Activated B cell treated with CpG ODN at 0.5 μM for 24 hours (primary cell): ENCODE results near the gene RPL22. TPM values are rescaled to one million over a fixed set of nuclear protein-coding genes. Genes with fewer than 3 reads are reported as not detected.

Experiments used
- ATAC-seq: fragments of 200-7000 bp; cut with Tn5 transposase; one replicate; pipeline ENCODE4 v1.10.0; 2021; ENCODE audit warnings: low read depth, mild to moderate bottlenecking, moderate library complexity
- CTCF ChIA-PET: fragments of 350-600 bp; sonication (Branson Sonifier 250); formaldehyde crosslinking; loops from one replicate; lab custom pipeline; 2021; ENCODE audit warnings: antibody characterized with exemption; lab: Charles Lee
- POLR2A ChIA-PET: fragments of 350-600 bp; sonication (Branson Sonifier 250); formaldehyde crosslinking; loops from one replicate; lab custom pipeline; 2021; ENCODE audit warnings: antibody characterized with exemption; lab: Charles Lee
- DNase-seq: peaks from one replicate; pipeline ENCODE4 v3.0.0; 2022
- H3K27ac Mint-ChIP-seq: one replicate; pipeline ENCODE4 v1.8.0; 2020; ENCODE audit warnings: mixed read lengths
- H3K27me3 Mint-ChIP-seq: one replicate; pipeline ENCODE4 v1.8.0; 2021; ENCODE audit warnings: mixed read lengths
- H3K36me3 Mint-ChIP-seq: one replicate; pipeline ENCODE4 v1.8.0; 2021; ENCODE audit warnings: low read depth, mixed read lengths
- H3K4me1 Mint-ChIP-seq: one replicate; pipeline ENCODE4 v1.8.0; 2021; ENCODE audit warnings: mixed read lengths
- H3K4me3 Mint-ChIP-seq: one replicate; pipeline ENCODE4 v1.8.0; 2020; ENCODE audit warnings: mild to moderate bottlenecking, mixed read lengths
- H3K9me3 Mint-ChIP-seq: one replicate; pipeline ENCODE4 v1.8.0; 2020; ENCODE audit warnings: mixed read lengths
- CTCF ChIP-seq: fragments of 200-600 bp; IDR thresholded peaks from one replicate; pipeline ENCODE4 v1.8.0; 2022; ENCODE audit warnings: antibody characterized with exemption, mild to moderate bottlenecking
- intact Hi-C: fragments of 100-400 bp; cut with micrococcal nuclease; formaldehyde crosslinking; loops from one replicate; pipeline ENCODE4 v1.15.1; 2024
- total RNA-seq: library from RNA; stranded (reverse); gene quantifications from 2 replicates; pipeline ENCODE4 v1.2.3, GENCODE V29; 2022

RPL22 gene
- total RNA-seq, 1 donor from 2014 or later = 621 TPM

GRCh38 chr1:6200188-6200809, 904 bp upstream of the RPL22 start:
- ATAC-seq = no peak
- TF ChIP-seq CTCF = no peak
- H3K27me3 Mint-ChIP-seq = peaks cover 8% of the 10 kb centered on the region
- ChIA-PET CTCF (no interaction called here), POLR2A (interaction anchor here (0.9 to 1.0 kb wide), 3 partner anchors 8 to 208 kb away, joined by 3 to 4 read pairs (median 4); partner anchors contain the start of genes ICMT and NPHP4)
- H3K27ac Mint-ChIP-seq = peak overlapping the region; percentile 94
- intact Hi-C loops = no loop called here
- peaks cover 25% of the 10 kb centered on the region for H3K36me3 Mint-ChIP-seq
- no peaks in the 10 kb centered on the region for H3K9me3 Mint-ChIP-seq
- H3K4me1 Mint-ChIP-seq = peaks cover 50% of the 10 kb centered on the region
- DNase-seq = no peak
- H3K4me3 Mint-ChIP-seq = peak overlapping the region; percentile 88

GRCh38 chr1:6198646-6199297, 623 bp downstream of the RPL22 start:
- ATAC-seq = peak; percentile 5
- H3K27me3 Mint-ChIP-seq = peaks cover 2% of the 10 kb centered on the region
- H3K36me3 Mint-ChIP-seq = peaks cover 33% of the 10 kb centered on the region
- H3K9me3 Mint-ChIP-seq = no peaks in the 10 kb centered on the region
- CTCF ChIA-PET = interaction anchor here (1.4 kb wide), 1 partner anchor 11 kb away, joined by 4 read pairs; no protein-coding TSS in a partner anchor
- peaks cover 44% of the 10 kb centered on the region for H3K4me1 Mint-ChIP-seq
- DNase-seq = no peak
- H3K4me3 Mint-ChIP-seq = peak overlapping the region; percentile 88
- H3K27ac Mint-ChIP-seq = peak overlapping the region; percentile 94
- POLR2A ChIA-PET = interaction anchor here (0.6 to 1.0 kb wide), 5 partner anchors 8 to 292 kb away, joined by 3 to 7 read pairs (median 3); partner anchors contain the start of genes ICMT and NPHP4
- intact Hi-C loops = loop anchor here (1.0 to 2.0 kb wide), 7 partner anchors 37 to 502 kb away; partner anchors contain the start of genes ACOT7, DNAJC11, HES3 and ICMT
- no peak for TF ChIP-seq CTCF

GRCh38 chr1:6197746-6198427, 1.5 kb downstream of the RPL22 start:
- Mint-ChIP-seq H3K27me3 (peaks cover 2% of the 10 kb centered on the region), H3K4me1 (peaks cover 44% of the 10 kb centered on the region), H3K27ac (peak overlapping the region; percentile 94), H3K36me3 (peaks cover 41% of the 10 kb centered on the region), H3K9me3 (no peaks in the 10 kb centered on the region), H3K4me3 (peak overlapping the region; percentile 88)
- no peak for TF ChIP-seq CTCF
- DNase-seq = no peak
- intact Hi-C loops = loop anchor here (2.0 kb wide), 3 partner anchors 47 to 503 kb away; partner anchors contain the start of genes DNAJC11, HES3 and NPHP4
- no peak for ATAC-seq
- ChIA-PET POLR2A (no interaction called here), CTCF (interaction anchor here (1.4 kb wide), 1 partner anchor 10 kb away, joined by 4 read pairs; no protein-coding TSS in a partner anchor)

- POLR2A ChIA-PET = interaction anchor here (0.7 kb wide), 1 partner anchor 410 kb away, joined by 4 read pairs; no protein-coding TSS in a partner anchor
- Mint-ChIP-seq H3K4me3 (no peak overlapping the region), H3K36me3 (peaks cover 71% of the 10 kb centered on the region), H3K27me3 (no peaks in the 10 kb centered on the region), H3K9me3 (no peaks in the 10 kb centered on the region), H3K4me1 (peaks cover 11% of the 10 kb centered on the region), H3K27ac (no peak overlapping the region)
- CTCF ChIA-PET = no interaction called here
- DNase-seq (no peak), ATAC-seq (no peak)
- no peak for TF ChIP-seq CTCF
- intact Hi-C loops = no loop called here
These were observed 7.4 kb downstream of the RPL22 start for GRCh38 chr1:6191968-6192367.
